GM19452 (cell line): ENCODE results near the gene TMEM18.

Experiments used
- ATAC-seq: cut with Tn5 transposase; IDR thresholded peaks from one replicate; pipeline ENCODE4 v1.9.1; 2021; ENCODE audit not compliant: unreplicated experiment

TMEM18 gene

GRCh38 chr2:622357-622756 is 54.8 kb downstream of the TMEM18 start:
- ATAC-seq = no peak

- no peak for ATAC-seq
These were observed 55.7 kb downstream of the TMEM18 start for GRCh38 chr2:621303-622099.

- ATAC-seq = no peak
These were observed 56.5 kb downstream of the TMEM18 start for GRCh38 chr2:620471-621302.

GRCh38 chr2:620004-620403 is 57.2 kb downstream of the TMEM18 start:
- ATAC-seq = no peak

- no peak for ATAC-seq
These were observed 58.7 kb downstream of the TMEM18 start for GRCh38 chr2:618422-618990.

- ATAC-seq = no peak
These were observed 59.2 kb downstream of the TMEM18 start for GRCh38 chr2:618005-618404.
